ENCODE data around the gene PLA2G5. TPM values are rescaled to one million over a fixed set of nuclear protein-coding genes. Genes with fewer than 3 reads are reported as not detected.
"Not testable (repeated sequence)": the region's sequence is repeated elsewhere in the genome, so short reads cannot be mapped to it uniquely, and the experiment has no call there.

PLA2G5 gene
- total RNA-seq, 2 experiments from 2014 or later, result not detected

DNA sequence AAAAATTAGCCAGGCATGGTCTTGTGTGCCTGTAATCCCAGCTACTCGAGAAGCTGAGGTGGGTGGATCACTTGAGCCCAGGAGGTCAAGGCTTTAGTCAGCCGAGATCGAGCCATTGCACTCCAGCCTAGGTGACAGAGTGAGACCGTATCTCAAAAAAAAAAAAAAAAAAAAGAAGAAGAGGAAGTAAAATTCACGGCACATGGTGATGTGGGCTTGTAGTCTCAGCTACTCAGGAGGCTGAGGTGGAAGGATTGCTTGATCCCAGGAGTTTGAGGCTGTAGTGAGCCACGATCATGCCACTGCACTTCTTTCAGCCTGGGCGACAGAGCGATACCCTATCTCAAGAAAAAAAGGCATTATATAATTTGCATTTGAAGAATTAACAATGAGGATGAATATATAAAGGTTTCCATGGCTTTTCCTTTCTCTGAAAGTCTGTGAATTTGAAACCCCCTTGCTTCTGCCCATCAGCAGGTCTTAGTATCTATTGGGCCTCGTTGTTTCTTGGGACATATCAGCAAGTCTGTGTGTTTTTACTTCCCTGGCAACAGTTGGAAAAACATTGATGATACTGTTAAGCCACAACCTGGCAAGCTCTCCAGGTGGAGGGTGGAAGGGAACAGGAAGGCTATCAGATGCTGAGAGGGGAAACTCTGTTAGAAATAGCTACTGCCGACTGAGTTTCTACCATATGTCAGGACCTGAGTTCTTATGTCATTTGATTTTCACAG lies 53.9 kb downstream of the PLA2G5 start:
- H3K4me1 Mint-ChIP-seq, result peaks cover 2% of the 10 kb centered on the region
- H3K27me3 Mint-ChIP-seq, result peaks cover 20% of the 10 kb centered on the region
- DNase-seq (no peak), ATAC-seq (no peak)
- no peaks in the 10 kb centered on the region for H3K9me3 Mint-ChIP-seq (ENCODE audit: low read depth)
- no peaks in the 10 kb centered on the region for H3K36me3 Mint-ChIP-seq
- no peak overlapping the region for H3K4me3 Mint-ChIP-seq
- CTCF ChIA-PET, result no interaction called here
- H3K27ac Mint-ChIP-seq, result no peak overlapping the region

GRCh38 chr1:20124456-20125057 lies 54.6 kb downstream of the PLA2G5 start:
- no peak overlapping the region for H3K27ac Mint-ChIP-seq
- DNase-seq, result no peak
- CTCF ChIA-PET, result no interaction called here

GRCh38 chr1:20125100-20125499 lies 55.1 kb downstream of the PLA2G5 start:
- ATAC-seq (no peak), DNase-seq (no peak)
- H3K27ac Mint-ChIP-seq, result no peak overlapping the region
- no peaks in the 10 kb centered on the region for H3K36me3 Mint-ChIP-seq
- CTCF ChIA-PET, result no interaction called here
- no peaks in the 10 kb centered on the region for H3K9me3 Mint-ChIP-seq (ENCODE audit: low read depth)
- H3K4me3 Mint-ChIP-seq, result no peak overlapping the region
- H3K4me1 Mint-ChIP-seq, result peaks cover 2% of the 10 kb centered on the region
- H3K27me3 Mint-ChIP-seq, result peaks cover 18% of the 10 kb centered on the region

More at GRCh38 chr1:20124456-20125057, 54.6 kb downstream of the PLA2G5 start:
- no peaks in the 10 kb centered on the region for H3K9me3 Mint-ChIP-seq (ENCODE audit: low read depth)
- H3K4me1 Mint-ChIP-seq, result peaks cover 2% of the 10 kb centered on the region
- no peak for ATAC-seq
- peaks cover 20% of the 10 kb centered on the region for H3K27me3 Mint-ChIP-seq
- H3K4me3 Mint-ChIP-seq, result no peak overlapping the region
- H3K36me3 Mint-ChIP-seq, result no peaks in the 10 kb centered on the region

DNA sequence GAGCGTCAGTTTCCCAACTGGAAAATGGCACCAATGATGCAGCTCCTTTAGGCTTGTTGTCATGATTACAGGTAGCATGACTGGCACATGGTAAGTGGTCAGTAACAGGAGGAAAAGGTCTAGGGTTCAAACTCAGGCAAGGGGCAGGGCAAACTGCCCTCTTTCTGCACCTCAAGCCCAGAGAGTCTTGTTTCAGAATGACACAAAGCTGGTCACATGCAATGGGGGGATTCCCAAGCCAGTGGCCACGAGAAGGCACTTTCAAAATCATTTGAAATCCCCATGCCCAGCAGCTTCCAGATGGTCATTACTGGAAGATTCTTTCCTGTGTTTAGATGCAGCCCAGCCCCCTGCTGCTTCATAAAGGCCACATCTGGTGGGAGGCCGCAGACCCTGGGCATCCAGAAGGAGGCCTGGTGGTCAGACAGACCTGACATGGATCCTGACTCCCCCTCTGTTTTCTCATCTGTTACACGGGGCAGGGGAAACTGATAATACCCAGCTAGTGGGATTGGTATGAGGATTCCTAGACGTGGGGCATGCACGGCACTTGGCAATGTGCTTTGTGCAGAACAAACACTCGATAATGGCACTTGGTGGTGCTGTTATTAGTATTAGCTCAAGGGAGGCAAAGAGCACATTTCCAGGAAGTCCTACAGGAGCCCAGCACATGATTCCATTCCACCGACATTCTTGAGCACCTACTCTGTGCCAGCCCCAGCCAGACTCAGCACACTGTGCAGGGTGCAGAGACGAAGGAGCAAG lies 56.2 kb downstream of the PLA2G5 start:
- ATAC-seq (no peak), DNase-seq (no peak)
- Mint-ChIP-seq H3K27me3 (peaks cover 10% of the 10 kb centered on the region), H3K4me1 (peaks cover 2% of the 10 kb centered on the region), H3K9me3 (ENCODE audit: low read depth) (no peaks in the 10 kb centered on the region), H3K36me3 (no peaks in the 10 kb centered on the region), H3K27ac (no peak overlapping the region), H3K4me3 (no peak overlapping the region)
- CTCF ChIA-PET, result no interaction called here

GRCh38 chr1:20126806-20127440 lies 56.9 kb downstream of the PLA2G5 start:
- ATAC-seq (no peak), DNase-seq (no peak)
- H3K9me3 Mint-ChIP-seq (ENCODE audit: low read depth), result no peaks in the 10 kb centered on the region
- H3K36me3 Mint-ChIP-seq, result no peaks in the 10 kb centered on the region
- H3K27ac Mint-ChIP-seq, result no peak overlapping the region
- H3K27me3 Mint-ChIP-seq, result peaks cover 12% of the 10 kb centered on the region
- peaks cover 2% of the 10 kb centered on the region for H3K4me1 Mint-ChIP-seq
- no peak overlapping the region for H3K4me3 Mint-ChIP-seq
- CTCF ChIA-PET, result no interaction called here

DNA sequence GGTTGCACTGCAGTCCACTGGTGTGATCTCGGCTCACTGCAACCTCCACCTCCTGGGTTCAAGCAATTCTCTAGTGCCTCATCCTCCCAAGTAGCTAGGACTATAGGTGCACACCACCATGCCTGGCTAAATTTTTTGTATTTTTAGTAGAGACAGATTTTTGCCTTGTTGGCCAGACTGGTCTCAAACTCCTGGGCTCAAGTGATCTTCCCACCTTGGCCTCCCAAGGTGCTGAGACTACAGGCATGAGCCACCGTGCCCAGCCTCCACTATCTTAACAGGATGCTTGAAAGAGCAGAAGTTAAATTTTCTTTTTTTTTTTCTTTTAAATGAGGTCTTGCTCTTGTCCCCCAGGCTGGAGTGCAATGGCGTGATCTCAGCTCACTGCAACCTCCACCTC lies 60.5 kb downstream of the PLA2G5 start:
- H3K4me3 Mint-ChIP-seq; CTCF ChIA-PET; H3K27ac Mint-ChIP-seq; H3K36me3 Mint-ChIP-seq; H3K4me1 Mint-ChIP-seq; H3K9me3 Mint-ChIP-seq (ENCODE audit: low read depth); ATAC-seq; DNase-seq: not testable (repeated sequence)
- H3K27me3 Mint-ChIP-seq, result peaks cover 23% of the 10 kb centered on the region

DNA sequence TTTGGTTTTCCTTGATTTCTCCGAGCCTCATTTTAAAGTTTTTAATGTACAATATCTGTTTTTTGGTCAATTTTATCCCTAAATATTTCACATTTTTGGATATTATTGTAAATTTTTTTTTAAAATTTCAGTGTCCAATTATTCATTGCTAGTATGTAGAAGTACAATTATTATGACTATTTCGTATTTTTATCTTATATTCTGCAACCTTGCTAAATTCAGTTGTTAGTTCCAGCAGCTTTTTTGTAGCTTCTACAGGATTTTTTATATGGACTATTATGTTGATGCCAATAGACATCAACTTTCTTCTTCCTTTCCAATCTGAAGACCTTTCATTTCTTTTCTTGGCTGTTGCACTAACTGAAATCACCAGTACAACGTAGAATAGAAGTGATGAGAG lies 65.0 kb downstream of the PLA2G5 start:
- no peak overlapping the region for H3K4me3 Mint-ChIP-seq
- no peaks in the 10 kb centered on the region for H3K36me3 Mint-ChIP-seq
- H3K9me3 Mint-ChIP-seq (ENCODE audit: low read depth), result no peaks in the 10 kb centered on the region
- peaks cover 29% of the 10 kb centered on the region for H3K27me3 Mint-ChIP-seq
- CTCF ChIA-PET, result no interaction called here
- H3K27ac Mint-ChIP-seq, result no peak overlapping the region
- no peaks in the 10 kb centered on the region for H3K4me1 Mint-ChIP-seq
- ATAC-seq, result no peak
- no peak for DNase-seq

DNA sequence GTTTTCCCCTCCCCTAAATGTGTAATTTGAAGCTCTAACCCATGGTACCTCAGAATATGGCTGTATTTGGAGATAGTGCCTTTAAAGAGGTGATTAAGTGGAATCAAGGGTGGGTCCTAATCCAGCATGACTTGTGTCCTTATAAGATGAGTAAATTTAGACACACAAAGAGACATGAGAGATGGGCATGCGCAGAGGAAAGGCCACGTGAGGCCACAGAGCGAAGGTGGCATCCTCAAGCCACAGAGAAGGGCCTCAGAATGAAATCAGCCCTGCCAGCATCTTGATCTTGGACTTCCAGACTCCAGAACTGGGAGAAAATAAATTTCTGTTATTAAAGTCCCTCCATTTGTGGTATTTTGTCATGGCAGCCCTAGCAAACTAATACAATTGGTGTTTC lies 66.3 kb downstream of the PLA2G5 start:
- Mint-ChIP-seq H3K9me3 (ENCODE audit: low read depth) (no peaks in the 10 kb centered on the region), H3K4me1 (no peaks in the 10 kb centered on the region), H3K27me3 (peaks cover 28% of the 10 kb centered on the region), H3K4me3 (no peak overlapping the region), H3K36me3 (no peaks in the 10 kb centered on the region), H3K27ac (no peak overlapping the region)
- ATAC-seq (no peak), DNase-seq (no peak)
- CTCF ChIA-PET, result no interaction called here

- H3K9me3 Mint-ChIP-seq (ENCODE audit: low read depth), result no peaks in the 10 kb centered on the region
- H3K4me1 Mint-ChIP-seq, result no peaks in the 10 kb centered on the region
- DNase-seq (no peak), ATAC-seq (no peak)
- CTCF ChIA-PET, result no interaction called here
- H3K36me3 Mint-ChIP-seq, result no peaks in the 10 kb centered on the region
- no peak overlapping the region for H3K4me3 Mint-ChIP-seq
- peaks cover 23% of the 10 kb centered on the region for H3K27me3 Mint-ChIP-seq
- H3K27ac Mint-ChIP-seq, result no peak overlapping the region
Observed at GRCh38 chr1:20137055-20137454, 67.1 kb downstream of the PLA2G5 start.

GRCh38 chr1:20137604-20138003 lies 67.6 kb downstream of the PLA2G5 start:
- Mint-ChIP-seq H3K4me1 (no peaks in the 10 kb centered on the region), H3K4me3 (no peak overlapping the region), H3K27ac (no peak overlapping the region), H3K36me3 (no peaks in the 10 kb centered on the region), H3K27me3 (peaks cover 19% of the 10 kb centered on the region), H3K9me3 (ENCODE audit: low read depth) (no peaks in the 10 kb centered on the region)
- no peak for ATAC-seq
- no peak for DNase-seq
- CTCF ChIA-PET, result no interaction called here

GRCh38 chr1:20138346-20138745 lies 68.4 kb downstream of the PLA2G5 start:
- Mint-ChIP-seq H3K9me3 (ENCODE audit: low read depth) (no peaks in the 10 kb centered on the region), H3K36me3 (no peaks in the 10 kb centered on the region), H3K27ac (no peak overlapping the region), H3K4me1 (no peaks in the 10 kb centered on the region), H3K27me3 (peaks cover 15% of the 10 kb centered on the region), H3K4me3 (no peak overlapping the region)
- ATAC-seq (no peak), DNase-seq (no peak)
- CTCF ChIA-PET, result no interaction called here

- H3K4me1 Mint-ChIP-seq, result no peaks in the 10 kb centered on the region
- H3K9me3 Mint-ChIP-seq (ENCODE audit: low read depth), result no peaks in the 10 kb centered on the region
- CTCF ChIA-PET, result no interaction called here
- DNase-seq, result no peak
- H3K36me3 Mint-ChIP-seq, result no peaks in the 10 kb centered on the region
- no peak for ATAC-seq
- H3K27ac Mint-ChIP-seq, result no peak within 1 kb of the TSS
- H3K27me3 Mint-ChIP-seq, result peaks cover 11% of the 10 kb centered on the region
- no peak within 1 kb of the TSS for H3K4me3 Mint-ChIP-seq
Observed at GRCh38 chr1:20138961-20139550, 69.1 kb downstream of the PLA2G5 start, which contains the start of gene PLA2G2F. Gene PLA2G2F (plus strand): TSS chr1:20139323. CDS start chr1:20139428, 105 bp downstream.

- H3K27me3 Mint-ChIP-seq, result peaks cover 8% of the 10 kb centered on the region
- CTCF ChIA-PET, result no interaction called here
- no peaks in the 10 kb centered on the region for H3K4me1 Mint-ChIP-seq
- H3K4me3 Mint-ChIP-seq, result no peak overlapping the region
- no peak overlapping the region for H3K27ac Mint-ChIP-seq
- no peaks in the 10 kb centered on the region for H3K9me3 Mint-ChIP-seq (ENCODE audit: low read depth)
- H3K36me3 Mint-ChIP-seq, result no peaks in the 10 kb centered on the region
- ATAC-seq (no peak), DNase-seq (no peak)
Observed at GRCh38 chr1:20139776-20140612, 70.0 kb downstream of the PLA2G5 start.
